IPS DF 6.9 (cell line): ENCODE data around the gene ZNF23.

Source experiments
- DNase-seq: peaks from one replicate; pipeline ENCODE4 v3.0.0-alpha.2; 2013; ENCODE audit warnings: low read depth, low spot score
- H3K27ac ChIP-seq: one replicate; pipeline ENCODE4 v1.5.1; 2013; ENCODE audit warnings: low read length, control low read depth
- H3K27me3 ChIP-seq: 2 replicates; pipeline ENCODE4 v1.6.1; 2013; ENCODE audit warnings: mild to moderate bottlenecking, low read length; ENCODE audit not compliant: control insufficient read depth, insufficient read depth
- H3K36me3 ChIP-seq: 2 replicates; pipeline ENCODE4 v1.6.1; 2013; ENCODE audit warnings: low read length; ENCODE audit not compliant: control insufficient read depth, insufficient read depth
- H3K4me1 ChIP-seq: 2 replicates; pipeline ENCODE4 v1.6.1; 2013; ENCODE audit warnings: low read length; ENCODE audit not compliant: control insufficient read depth, insufficient read depth
- H3K4me3 ChIP-seq: 2 replicates; pipeline ENCODE4 v1.5.1; 2013; ENCODE audit warnings: mild to moderate bottlenecking, low read length
- H3K9me3 ChIP-seq: 2 replicates; pipeline ENCODE4 v1.6.1; 2013; ENCODE audit warnings: low read length, inconsistent platforms; ENCODE audit not compliant: control insufficient read depth, insufficient read depth
- WGBS: extraction: QIAGEN DNeasy Blood & Tissue Kit; methylation state at CpG from one replicate; pipeline ENCODE4 v1.1.7; 2013; ENCODE audit warnings: mixed read lengths, missing lambda C conversion rate; ENCODE audit not compliant: insufficient read length, insufficient coverage; 5-methylcytosine and 5-hydroxymethylcytosine counted together

Gene ZNF23

DNA sequence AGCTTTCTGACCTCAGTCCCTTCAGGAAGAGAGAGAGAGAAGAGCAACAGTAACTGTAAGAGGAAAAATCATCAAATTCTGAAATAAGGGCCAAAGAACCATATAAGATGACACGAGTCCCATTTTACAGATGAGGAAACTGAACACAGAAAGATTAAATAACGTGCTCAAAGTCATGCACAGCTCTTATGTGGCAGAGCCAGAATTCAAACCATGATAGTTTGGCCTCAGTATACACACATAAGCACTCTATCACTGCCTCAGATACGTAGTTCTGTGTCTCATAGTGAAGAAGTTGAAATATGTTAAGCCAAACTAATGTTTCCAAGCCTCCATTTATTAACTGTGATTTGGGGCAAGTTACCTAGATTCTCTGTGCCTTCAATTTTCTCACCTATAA lies 29.0 kb upstream of the ZNF23 start:
- H3K27ac ChIP-seq: no peak overlapping the region
- H3K36me3 ChIP-seq: no peaks in the 10 kb centered on the region
- DNase-seq: no peak
- H3K27me3 ChIP-seq: no peaks in the 10 kb centered on the region
- no peak overlapping the region for H3K4me3 ChIP-seq
- no peaks in the 10 kb centered on the region for H3K9me3 ChIP-seq
- no peaks in the 10 kb centered on the region for H3K4me1 ChIP-seq
- WGBS: no CpG with 5 or more reads among the region's 3 CpGs

- no peak for DNase-seq
- Histone ChIP-seq H3K27ac (no peak overlapping the region), H3K4me3 (no peak overlapping the region)
Measured at GRCh38 chr16:71490361-71490760, 28.3 kb upstream of the ZNF23 start.

GRCh38 chr16:71489122-71489521 lies 27.1 kb upstream of the ZNF23 start, which contains the start of gene ZNF19:
ZNF19 (minus strand) TSS chr16:71489324; CDS start chr16:71482114, 7,210 bp downstream.
- Histone ChIP-seq H3K27ac (no peak within 1 kb of the TSS), H3K9me3 (no peaks in the 10 kb centered on the region), H3K4me3 (no peak within 1 kb of the TSS), H3K4me1 (no peaks in the 10 kb centered on the region), H3K27me3 (no peaks in the 10 kb centered on the region), H3K36me3 (no peaks in the 10 kb centered on the region)
- DNase-seq: no peak
- no CpG with 5 or more reads among the region's 22 CpGs for WGBS

More at GRCh38 chr16:71490361-71490760, 28.3 kb upstream of the ZNF23 start:
- no peaks in the 10 kb centered on the region for H3K36me3 ChIP-seq
- no peaks in the 10 kb centered on the region for H3K27me3 ChIP-seq
- H3K4me1 ChIP-seq: no peaks in the 10 kb centered on the region
- H3K9me3 ChIP-seq: no peaks in the 10 kb centered on the region

GRCh38 chr16:71484006-71484893 lies 22.2 kb upstream of the ZNF23 start:
- no peaks in the 10 kb centered on the region for H3K4me1 ChIP-seq
- no peaks in the 10 kb centered on the region for H3K27me3 ChIP-seq
- no CpG with 5 or more reads among the region's 44 CpGs for WGBS
- H3K4me3 ChIP-seq: peak overlapping the region; percentile 97
- no peaks in the 10 kb centered on the region for H3K9me3 ChIP-seq
- no peak for DNase-seq
- no peak overlapping the region for H3K27ac ChIP-seq
- no peaks in the 10 kb centered on the region for H3K36me3 ChIP-seq

DNA sequence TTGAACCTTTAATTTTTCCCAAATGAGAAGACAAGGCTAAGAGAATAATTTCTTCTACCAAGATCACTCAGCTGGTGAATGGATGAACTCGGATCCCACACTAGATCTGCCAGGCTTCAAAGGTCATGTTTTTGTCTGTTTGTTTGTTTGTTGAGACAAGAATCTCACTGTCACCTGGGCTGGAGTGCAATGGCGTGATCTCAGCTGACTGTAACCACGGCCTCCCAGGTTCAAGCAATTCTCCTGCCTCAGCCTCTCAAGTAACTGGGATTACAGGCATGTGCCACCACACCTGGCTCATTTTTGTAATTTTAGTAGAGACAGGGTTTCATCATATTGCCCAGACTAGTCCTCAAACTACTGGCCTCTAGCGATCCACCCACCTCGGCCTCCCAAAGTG lies 20.5 kb upstream of the ZNF23 start:
- H3K4me3 ChIP-seq: no peak overlapping the region
- no peak overlapping the region for H3K27ac ChIP-seq
- peaks cover 2% of the 10 kb centered on the region; the same call in 1 of the 2 replicates for H3K36me3 ChIP-seq
- no peaks in the 10 kb centered on the region for H3K4me1 ChIP-seq
- H3K9me3 ChIP-seq: no peaks in the 10 kb centered on the region
- no CpG with 5 or more reads among the region's 5 CpGs for WGBS
- H3K27me3 ChIP-seq: no peaks in the 10 kb centered on the region
- DNase-seq: no peak

DNA sequence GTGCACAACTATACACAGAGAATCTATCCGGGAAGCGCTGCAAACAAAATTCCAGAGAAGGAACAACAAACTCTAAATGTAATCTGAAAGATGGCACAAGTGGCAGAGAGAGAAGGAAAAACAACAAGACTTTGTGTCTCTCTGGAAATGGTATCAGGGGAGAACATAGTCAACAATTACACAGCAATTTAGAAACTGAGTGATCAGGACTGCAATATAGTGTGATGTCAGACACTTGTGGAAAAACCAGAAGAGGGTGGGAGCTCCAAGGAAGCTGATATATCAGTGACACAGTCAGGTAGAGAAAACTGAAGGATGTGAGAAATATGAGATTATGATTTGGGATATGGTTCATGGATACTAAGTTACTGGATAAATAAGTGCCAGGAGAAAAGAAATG lies 18.9 kb upstream of the ZNF23 start:
- H3K36me3 ChIP-seq: peaks cover 2% of the 10 kb centered on the region; the same call in 1 of the 2 replicates
- H3K4me1 ChIP-seq: no peaks in the 10 kb centered on the region
- no peak overlapping the region for H3K27ac ChIP-seq
- no peak overlapping the region for H3K4me3 ChIP-seq
- no peaks in the 10 kb centered on the region for H3K9me3 ChIP-seq
- WGBS: no CpG with 5 or more reads among the region's 2 CpGs
- no peak for DNase-seq
- H3K27me3 ChIP-seq: no peaks in the 10 kb centered on the region

DNA sequence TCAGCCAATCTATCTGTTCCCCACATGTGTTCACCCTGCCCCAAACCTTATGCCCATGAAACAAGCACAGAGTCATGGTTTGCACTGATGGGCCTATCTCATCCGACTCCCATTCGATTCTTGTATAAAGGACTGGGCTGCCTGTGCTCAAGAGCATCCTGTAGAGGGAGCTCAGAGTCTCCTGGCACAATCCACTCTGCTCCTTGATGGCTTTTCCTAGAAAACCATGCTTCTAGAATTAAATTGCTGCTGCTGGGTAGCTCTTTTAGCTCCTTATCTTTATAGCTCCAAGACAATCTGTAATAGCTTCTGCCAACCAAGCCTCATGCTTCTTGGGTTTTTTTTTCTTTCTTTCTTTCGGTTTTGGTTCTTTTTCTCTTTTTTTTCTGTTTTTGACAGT lies 17.4 kb upstream of the ZNF23 start:
- no peak overlapping the region for H3K4me3 ChIP-seq
- H3K27ac ChIP-seq: no peak overlapping the region
- H3K9me3 ChIP-seq: no peaks in the 10 kb centered on the region
- no peak for DNase-seq
- no peaks in the 10 kb centered on the region for H3K27me3 ChIP-seq
- no peaks in the 10 kb centered on the region for H3K4me1 ChIP-seq
- no CpG with 5 or more reads among the region's 3 CpGs for WGBS
- peaks cover 2% of the 10 kb centered on the region; the same call in 1 of the 2 replicates for H3K36me3 ChIP-seq

DNA sequence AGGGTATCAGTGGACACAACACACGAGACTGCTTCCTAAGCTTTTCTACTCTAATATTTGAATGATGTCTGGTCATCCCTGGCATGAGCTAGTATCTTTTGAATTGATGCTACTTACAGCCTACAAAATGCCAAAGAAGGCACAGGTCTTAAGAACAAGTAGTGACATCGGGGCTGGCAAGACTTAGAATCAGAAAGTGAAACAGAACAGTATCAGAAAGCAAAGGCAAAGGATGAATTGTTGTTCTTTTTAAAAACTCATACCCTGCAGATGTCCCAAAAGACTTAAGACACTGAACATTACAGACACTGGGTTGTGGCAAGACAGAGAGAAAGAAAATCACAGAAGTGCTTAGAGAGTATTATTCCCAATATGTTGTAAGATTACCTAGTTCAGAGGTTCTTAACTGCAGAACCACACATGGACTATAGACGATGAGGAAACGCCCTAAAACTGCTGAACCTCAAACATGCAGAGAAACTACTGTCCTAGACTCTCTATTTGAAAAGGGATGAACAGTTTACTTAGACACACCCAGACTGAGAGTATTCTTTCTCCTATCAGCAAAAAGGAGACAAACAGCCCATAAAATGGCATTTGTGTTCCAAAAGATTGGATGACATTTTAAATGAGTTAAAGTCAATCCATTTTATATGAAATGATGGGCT lies 14.5 kb upstream of the ZNF23 start:
- WGBS: no CpG with 5 or more reads among the region's 4 CpGs
- Histone ChIP-seq H3K4me1 (no peaks in the 10 kb centered on the region), H3K4me3 (no peak overlapping the region), H3K9me3 (no peaks in the 10 kb centered on the region), H3K27ac (no peak overlapping the region), H3K36me3 (peaks cover 2% of the 10 kb centered on the region; the same call in 1 of the 2 replicates), H3K27me3 (no peaks in the 10 kb centered on the region)
- no peak for DNase-seq

DNA sequence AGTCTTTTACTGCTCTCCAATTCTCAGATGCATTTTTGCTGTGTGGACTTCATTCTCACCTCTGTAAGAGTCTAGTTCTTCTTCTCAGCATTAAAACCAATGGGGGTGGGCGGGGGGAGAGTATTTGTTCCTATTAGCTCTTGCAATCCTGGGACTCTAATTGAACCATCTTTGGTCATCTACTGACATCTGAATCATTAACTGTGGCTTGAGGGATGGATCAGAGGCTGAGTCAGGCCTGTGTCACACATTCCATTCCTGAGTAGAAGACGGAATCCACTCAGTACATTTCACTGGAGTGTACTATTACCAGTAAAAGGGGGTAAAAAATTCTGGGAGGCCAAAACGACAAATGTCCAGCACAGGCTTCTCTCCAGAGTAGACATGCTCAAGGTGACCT lies 12.8 kb upstream of the ZNF23 start:
- WGBS: no CpG with 5 or more reads among the region's 3 CpGs
- Histone ChIP-seq H3K27me3 (no peaks in the 10 kb centered on the region), H3K27ac (no peak overlapping the region), H3K4me3 (no peak overlapping the region), H3K9me3 (no peaks in the 10 kb centered on the region), H3K36me3 (peaks cover 2% of the 10 kb centered on the region; the same call in 1 of the 2 replicates), H3K4me1 (no peaks in the 10 kb centered on the region)
- DNase-seq: no peak

DNA sequence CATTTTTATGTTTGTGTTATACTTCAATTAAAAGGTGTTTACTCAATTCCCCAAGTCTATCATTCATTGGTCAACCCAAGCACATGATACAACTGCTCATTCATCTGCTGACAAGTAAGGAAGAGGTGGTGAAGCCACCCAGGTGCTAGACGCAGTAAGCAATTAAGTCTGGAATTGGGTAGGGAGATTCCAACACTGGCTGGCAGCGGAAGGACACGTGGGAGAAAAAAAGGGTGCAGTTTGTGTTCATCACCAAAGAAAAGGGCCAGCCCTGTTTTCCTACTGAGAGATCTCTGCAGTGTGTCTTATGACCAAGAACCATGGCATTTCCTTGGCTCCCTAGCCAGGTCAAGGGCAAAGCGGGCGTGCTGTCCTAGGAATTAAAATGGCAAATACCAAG lies 11.8 kb upstream of the ZNF23 start:
- Histone ChIP-seq H3K27ac (no peak overlapping the region), H3K4me3 (no peak overlapping the region), H3K9me3 (no peaks in the 10 kb centered on the region), H3K36me3 (peaks cover 2% of the 10 kb centered on the region; the same call in 1 of the 2 replicates), H3K27me3 (no peaks in the 10 kb centered on the region), H3K4me1 (no peaks in the 10 kb centered on the region)
- no peak for DNase-seq
- no CpG with 5 or more reads among the region's 5 CpGs for WGBS
